NB4 (cell line): Measurements from ENCODE around the gene CDK17.

Experiments
- DNase-seq: peaks from one replicate; pipeline ENCODE4 v3.0.0; 2010; ENCODE audit warnings: low read depth
- H3K4me3 ChIP-seq: one replicate; pipeline ENCODE4 v1.5.1; 2011; ENCODE audit warnings: mild to moderate bottlenecking, low read depth, low read length, moderate library complexity
- CTCF ChIP-seq: IDR thresholded peaks from one replicate; pipeline ENCODE4 v1.5.1; 2012; ENCODE audit warnings: low read depth, low read length
- MAX ChIP-seq: IDR thresholded peaks from 2 replicates; pipeline ENCODE4 v1.6.1; 2011; ENCODE audit warnings: low read depth, low read length
- MYC ChIP-seq: IDR thresholded peaks from 2 replicates; pipeline ENCODE4 v1.6.1; 2011; ENCODE audit warnings: low read depth, low read length
- POLR2A ChIP-seq: IDR thresholded peaks from 2 replicates; pipeline ENCODE4 v1.6.1; 2011; ENCODE audit warnings: mild to moderate bottlenecking; ENCODE audit not compliant: insufficient read length; ENCODE audit errors: extremely low read depth

Gene CDK17

GRCh38 chr12:96303653-96304052 is 96.6 kb downstream of the CDK17 start:
- H3K4me3 ChIP-seq: no peak overlapping the region
- DNase-seq: no peak
- TF ChIP-seq POLR2A (no peak), CTCF (no peak), MYC (no peak), MAX (no peak)

- H3K4me3 ChIP-seq: no peak overlapping the region
- no peak for TF ChIP-seq MYC
- TF ChIP-seq CTCF: no peak
- no peak for TF ChIP-seq POLR2A
- TF ChIP-seq MAX: no peak
- DNase-seq: no peak
Measured at GRCh38 chr12:96302687-96303310, 97.4 kb downstream of the CDK17 start.

GRCh38 chr12:96301732-96302131 is 98.5 kb downstream of the CDK17 start:
- DNase-seq: no peak
- TF ChIP-seq CTCF (no peak), MYC (no peak), POLR2A (no peak), MAX (no peak)
- H3K4me3 ChIP-seq: no peak overlapping the region

- H3K4me3 ChIP-seq: no peak overlapping the region
- TF ChIP-seq MYC (no peak), POLR2A (no peak), CTCF (no peak), MAX (no peak)
- no peak for DNase-seq
Measured at GRCh38 chr12:96300064-96300463, 100.2 kb downstream of the CDK17 start.

- no peak for DNase-seq
- TF ChIP-seq MAX (no peak), CTCF (no peak), POLR2A (no peak), MYC (no peak)
- no peak overlapping the region for H3K4me3 ChIP-seq
Measured at GRCh38 chr12:96297504-96297903, 102.7 kb downstream of the CDK17 start.
